Measurements from ENCODE around the gene MCHR1. TPM values are rescaled to one million over a fixed set of nuclear protein-coding genes. Genes with fewer than 3 reads are reported as not detected.
A peak's percentile ranks its signal among the peaks of the same experiment; 100 is the strongest.

MCHR1 gene
- total and polyA plus RNA-seq, 9 of the 15 experiments (the other 6 are each of a cell fraction or from before 2014, with no cell fraction given): 0.03 to 0.50 TPM; not detected in 7

GRCh38 chr22:40703736-40704135 lies 24.5 kb downstream of the MCHR1 start (continued):
- no peak for TF ChIP-seq DEAF1 (CRISPR knock-in tag; IDR thresholded peaks at IDR 0.05)
- no peak for TF ChIP-seq FOXM1 (IDR thresholded peaks at IDR 0.05; ENCODE audit: low read depth)
- no peak for TF ChIP-seq FOXM1 (CRISPR knock-in tag; IDR thresholded peaks at IDR 0.05; ENCODE audit: low read depth)
- no peak for TF ChIP-seq FOXA3 (CRISPR knock-in tag; conservative IDR thresholded peaks at IDR 0.05 in 1 of 2, IDR thresholded peaks at IDR 0.05 in 1 of 2)

GRCh38 chr22:40705918-40706682 lies 26.8 kb downstream of the MCHR1 start:
- Histone ChIP-seq H3K9ac (ENCODE audit: insufficient read depth in 1 of 2, low read depth in 2 of 2, low read length in 2 of 2) (no peak overlapping the region), H3K4me3 (no peak overlapping the region), H3K4me2 (ENCODE audit: insufficient read depth, low read length) (no peak overlapping the region), H2AFZ (ENCODE audit: low read depth, low read length) (no peak overlapping the region), H4K20me1 (replicated peaks; ENCODE audit: control insufficient read depth, insufficient read depth, low read length) (no peaks in the 10 kb centered on the region), H3K9me3 (replicated peaks; ENCODE audit: control insufficient read depth, insufficient read depth, low read depth, low read length) (peaks cover 2% of the 10 kb centered on the region; the same call in 1 of the 2 replicates), H3K4me1 (replicated peaks in 1 of 2; ENCODE audit: control insufficient read depth in 2 of 2, insufficient read depth in 2 of 2, low read length in 2 of 2) (peaks cover 8 to 10% of the 10 kb centered on the region in 2 experiments), H3K79me2 (ENCODE audit: control insufficient read depth, insufficient read depth, low read length) (no peaks in the 10 kb centered on the region), H3K9me1 (ENCODE audit: control insufficient read depth, insufficient read depth, low read length) (no peaks in the 10 kb centered on the region), H3K27me3 (ENCODE audit: control insufficient read depth in 2 of 2, insufficient read depth in 2 of 2, low read length in 2 of 2) (no peaks in the 10 kb centered on the region), H3K36me3 (ENCODE audit: control insufficient read depth, insufficient read depth, low read length) (no peaks in the 10 kb centered on the region), H3K27ac (ENCODE audit: extremely low read depth, low read depth, low read length) (no peak overlapping the region)
- WGBS (ENCODE audit: insufficient coverage, low coverage, missing lambda C conversion rate): 53% methylated on average over 9 of the region's 9 CpGs
- ATAC-seq (no peak), FAIRE-seq (no peak), DNase-seq (ENCODE audit: extremely low read depth in 1 of 4, low spot score in 3 of 4) (no peak)
- in situ Hi-C loops (cut with MboI) (no loop called here), intact Hi-C loops (cut with micrococcal nuclease) (no loop called here)
- ChIA-PET POLR2A (interaction anchor here (1.3 kb wide), 1 partner anchor 35 kb away, joined by 4 read pairs; no protein-coding TSS in a partner anchor), CTCF (ENCODE audit: low intra/inter-chr PET ratio) (no interaction called here)
- no TSS peak for BruUV-seq (replicated peaks)
- TF ChIP-seq ZNF830 (CRISPR knock-in tag; IDR thresholded peaks at IDR 0.05) (no peak), KDM1A (IDR thresholded peaks at IDR 0.05) (peak; percentile 39 to 61; a peak in 2 of 4 replicates), PHF20 (IDR thresholded peaks at IDR 0.05; ENCODE audit: partially characterized antibody) (peak; percentile 24), EP400 (IDR thresholded peaks at IDR 0.05) (no peak), CXXC5 (CRISPR knock-in tag; IDR thresholded peaks at IDR 0.05) (no peak), BCOR (IDR thresholded peaks at IDR 0.05) (peak; percentile 89), ADNP (tag; IDR thresholded peaks at IDR 0.05) (peak; percentile 82), HMG20B (CRISPR knock-in tag; IDR thresholded peaks at IDR 0.05) (no peak), ZBTB8A (IDR thresholded peaks at IDR 0.05; ENCODE audit: partially characterized antibody) (no peak), CBX3 (IDR thresholded peaks at IDR 0.05; ENCODE audit: borderline replicate concordance in 1 of 2, low read length in 2 of 2) (peak in 1 of 2 experiments; percentile 31; a peak in 1 of 3 replicates), RBM25 (IDR thresholded peaks at IDR 0.05; ENCODE audit: low read depth, low read length, severe bottlenecking) (peak; percentile 94), ZFP36 (IDR thresholded peaks at IDR 0.05; ENCODE audit: low read depth, low read length, partially characterized antibody) (peak; percentile 38), STAG1 (CRISPR knock-in tag; IDR thresholded peaks at IDR 0.05; ENCODE audit: borderline replicate concordance) (no peak), SPI1 (IDR thresholded peaks at IDR 0.05; ENCODE audit: borderline replicate concordance, low read depth, low read length) (0 out of 2 replicates have a peak, but pooled peaks have one; percentile 24)

Measured in K562 (cell line).